ENCODE data around the gene RAPSN.
"Not testable (repeated sequence)": the region's sequence is repeated elsewhere in the genome, so short reads cannot be mapped to it uniquely, and the experiment has no call there.

The RAPSN gene

DNA sequence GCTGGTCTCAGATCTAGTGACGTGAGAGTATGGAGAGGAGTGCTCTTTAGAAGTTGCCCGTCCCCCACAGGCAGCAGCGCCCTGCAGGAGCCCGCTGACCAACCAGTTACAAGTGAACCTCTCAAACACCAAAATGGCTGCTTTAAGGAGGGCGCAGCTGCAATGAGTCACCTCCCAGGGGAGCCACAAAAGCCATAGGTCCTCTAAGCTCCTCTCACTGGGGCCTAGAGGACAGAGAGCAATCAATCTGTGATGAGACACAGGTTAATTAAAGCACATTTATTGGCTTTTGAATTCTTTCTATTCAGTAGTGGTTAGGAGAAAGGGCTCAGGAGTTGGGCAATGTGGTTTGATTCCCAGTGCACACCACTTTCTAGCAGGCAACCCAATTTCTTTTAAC lies 15.5 kb upstream of the RAPSN start:
- FAIRE-seq: no peak

DNA sequence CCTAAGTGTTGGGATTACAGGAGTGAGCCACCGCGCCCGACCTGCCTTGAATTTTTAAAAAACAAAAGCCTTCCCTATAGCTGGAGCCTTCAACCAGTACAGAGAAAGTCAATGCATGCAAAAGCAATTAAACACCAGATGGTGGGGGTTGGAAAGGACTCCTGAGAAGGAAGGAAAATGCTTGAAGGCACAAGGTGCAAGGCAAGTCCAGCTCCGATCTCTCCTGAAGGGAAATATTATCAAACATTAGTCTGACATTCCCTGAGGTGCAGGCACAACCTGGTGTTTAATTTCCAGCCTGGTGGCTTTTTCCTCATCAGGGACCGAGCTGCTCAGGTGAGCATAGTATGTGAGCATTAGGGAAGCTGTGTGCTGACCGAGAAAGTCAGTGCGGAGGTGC lies 12.9 kb upstream of the RAPSN start:
- no peak for FAIRE-seq

- no peak for FAIRE-seq
Observed at GRCh38 chr11:47460571-47461235, 11.8 kb upstream of the RAPSN start.

DNA sequence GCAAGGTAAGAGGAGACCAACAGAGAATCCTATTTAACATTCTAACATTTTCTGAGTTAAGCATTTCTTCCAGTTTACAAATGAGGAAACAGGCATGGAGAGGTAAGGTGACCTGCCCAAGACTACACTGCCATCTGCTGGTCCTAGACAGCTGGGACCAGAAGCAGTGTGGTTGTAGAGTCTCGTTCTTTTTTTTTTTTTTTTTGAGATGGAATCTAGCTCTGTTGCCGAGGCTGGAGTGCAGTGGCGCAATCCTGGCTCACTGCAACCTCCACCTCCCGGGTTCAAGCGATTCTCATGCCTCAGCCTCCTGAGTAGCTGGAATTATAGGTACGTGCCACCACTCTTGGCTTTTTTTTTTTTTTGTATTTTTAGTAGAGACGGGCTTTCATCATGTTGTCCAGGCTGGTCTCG lies 5.3 kb upstream of the RAPSN start:
- not testable (repeated sequence) for FAIRE-seq

DNA sequence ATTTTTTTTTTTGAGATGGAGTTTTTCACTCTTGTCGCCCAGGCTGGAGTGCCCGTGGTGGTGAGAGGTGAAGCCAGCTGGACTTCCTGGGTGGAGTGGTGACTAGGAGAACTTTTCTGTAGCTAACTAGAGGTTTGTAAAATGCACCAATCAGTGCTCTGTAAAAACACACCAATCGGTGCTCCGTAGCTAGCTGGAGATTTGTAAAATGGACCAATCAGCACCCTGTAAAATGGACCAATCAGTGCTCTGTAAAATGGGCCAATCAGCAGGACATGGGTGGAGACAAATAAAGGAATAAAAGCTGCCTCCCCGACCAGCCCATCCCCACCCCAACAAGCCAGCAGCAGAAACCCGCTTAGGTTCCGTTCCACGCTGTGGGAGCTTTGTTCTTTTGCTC lies 4.4 kb upstream of the RAPSN start:
- no peak for FAIRE-seq

- FAIRE-seq: no peak
Observed at GRCh38 chr11:47451990-47452389, 3.1 kb upstream of the RAPSN start.

DNA sequence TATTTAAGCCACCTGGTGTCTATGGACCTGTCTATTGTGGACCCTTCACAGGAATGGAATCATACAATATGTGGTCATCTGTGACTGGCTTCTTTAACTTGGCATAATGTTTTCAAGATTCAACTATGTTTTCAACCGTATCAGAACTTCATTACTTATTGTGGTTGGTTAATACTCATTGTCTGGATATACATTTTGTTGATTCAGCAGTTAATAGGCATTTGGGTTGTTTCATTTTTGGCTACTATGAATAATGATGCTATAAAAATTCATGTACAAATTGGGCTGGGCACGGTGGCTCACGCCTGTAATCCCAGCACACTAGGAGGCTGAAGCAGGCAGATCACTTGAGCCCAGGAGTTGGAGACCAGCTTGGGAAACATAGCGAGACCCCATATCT lies 2.5 kb upstream of the RAPSN start:
- no peak for FAIRE-seq

DNA sequence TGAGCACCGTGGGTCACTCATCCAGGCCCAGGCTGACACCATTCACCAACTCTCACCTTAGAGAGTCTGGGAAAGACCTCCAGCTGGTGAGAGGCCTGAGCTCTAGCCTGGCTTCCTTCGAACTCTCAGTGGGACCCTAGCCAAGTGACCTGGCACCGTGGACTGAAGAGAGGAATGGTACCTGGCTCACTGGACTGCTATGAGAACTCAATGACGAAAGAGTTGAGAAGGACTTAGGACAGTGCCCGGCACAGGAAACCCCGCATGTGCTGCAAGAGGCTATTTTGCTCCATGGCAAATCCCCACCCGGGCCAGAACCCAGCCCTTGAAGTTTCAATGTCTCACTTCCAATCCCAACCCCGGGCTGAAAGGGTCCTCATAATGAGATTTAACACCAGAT lies 605 bp upstream of the RAPSN start:
- FAIRE-seq: no peak

GRCh38 chr11:47447906-47448305 lies 1.0 kb downstream of the RAPSN start:
- FAIRE-seq: no peak

GRCh38 chr11:47446833-47447232 lies 2.1 kb downstream of the RAPSN start:
- FAIRE-seq: no peak

- no peak for FAIRE-seq
Observed at GRCh38 chr11:47445840-47446239, 3.1 kb downstream of the RAPSN start.

- FAIRE-seq: no peak
Observed at GRCh38 chr11:47443817-47444216, 5.1 kb downstream of the RAPSN start.

DNA sequence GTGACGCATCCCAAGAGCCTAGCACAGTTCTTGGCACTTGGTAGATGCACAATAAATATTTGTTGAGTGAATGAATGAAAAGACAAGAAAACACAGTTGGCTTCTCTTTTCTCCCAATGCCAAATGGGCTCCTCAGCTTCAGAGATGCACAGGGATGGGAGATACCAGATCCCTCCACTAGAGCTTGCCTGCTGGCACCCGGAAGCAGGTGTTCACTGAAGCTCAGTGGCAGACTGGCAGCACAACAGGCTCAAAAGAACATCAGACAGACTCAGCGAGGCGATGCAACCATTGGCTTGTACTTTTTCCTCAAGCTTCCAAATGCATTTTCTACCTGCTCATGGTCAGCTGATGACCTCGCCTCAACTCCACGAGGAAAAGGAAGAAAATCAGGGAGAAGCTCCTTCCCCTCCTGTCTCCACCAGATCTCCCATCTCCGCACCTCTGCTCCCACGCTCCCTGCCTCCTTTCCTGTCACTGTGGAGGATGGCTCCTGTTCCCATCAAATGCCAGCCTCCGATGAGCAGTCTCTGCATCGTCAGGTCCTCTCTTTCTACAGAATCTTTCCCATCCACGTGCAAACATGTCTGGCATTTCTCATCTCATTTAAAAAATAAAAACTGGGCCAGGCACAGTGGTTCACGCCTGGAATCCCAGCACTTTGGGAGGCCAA lies 5.8 kb downstream of the RAPSN start:
- no peak for FAIRE-seq

DNA sequence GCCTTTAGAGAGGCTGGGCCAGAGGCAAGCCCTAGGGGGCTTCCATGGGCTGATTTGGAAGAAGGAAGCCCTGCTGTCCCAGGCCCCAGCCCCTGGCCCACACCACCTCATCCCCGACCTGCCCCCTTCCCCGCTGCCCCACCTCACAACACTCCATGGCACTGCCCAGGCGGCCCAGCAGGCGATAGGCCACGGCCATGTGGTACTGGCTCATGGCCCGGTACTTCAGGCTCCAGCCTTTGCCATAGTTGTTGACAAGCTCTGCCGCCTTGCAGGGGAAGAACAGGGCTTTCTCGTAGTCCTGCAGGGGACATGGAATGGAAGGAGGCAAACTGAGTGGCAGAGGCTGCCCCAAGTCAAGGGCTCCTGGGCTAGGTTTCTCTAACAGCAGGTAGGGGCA lies 6.4 kb downstream of the RAPSN start:
- no peak for FAIRE-seq

GRCh38 chr11:47441421-47441820 lies 7.5 kb downstream of the RAPSN start:
- no peak for FAIRE-seq

- FAIRE-seq: no peak
Observed at GRCh38 chr11:47440054-47440476, 8.9 kb downstream of the RAPSN start.

DNA sequence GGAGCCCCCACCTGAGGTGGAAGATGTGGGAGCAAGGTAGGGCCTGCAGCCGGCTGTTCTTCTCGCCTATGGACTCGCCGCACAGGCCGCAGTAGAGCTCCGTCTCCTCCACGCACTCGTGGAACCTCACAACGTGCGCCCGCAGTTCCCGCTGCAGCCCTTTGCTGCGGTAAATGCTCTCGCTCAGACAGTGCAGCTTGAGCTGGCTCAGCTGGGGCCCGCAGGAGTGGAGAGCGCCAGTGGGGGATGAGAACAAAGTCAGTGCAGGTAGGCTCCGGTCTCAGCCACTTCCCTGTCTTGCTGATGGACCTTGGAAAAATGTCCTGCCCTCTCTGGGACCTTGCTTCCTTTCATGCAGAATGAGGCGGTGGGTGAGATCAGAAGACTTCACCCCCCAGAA lies 10.2 kb downstream of the RAPSN start:
- FAIRE-seq: no peak

DNA sequence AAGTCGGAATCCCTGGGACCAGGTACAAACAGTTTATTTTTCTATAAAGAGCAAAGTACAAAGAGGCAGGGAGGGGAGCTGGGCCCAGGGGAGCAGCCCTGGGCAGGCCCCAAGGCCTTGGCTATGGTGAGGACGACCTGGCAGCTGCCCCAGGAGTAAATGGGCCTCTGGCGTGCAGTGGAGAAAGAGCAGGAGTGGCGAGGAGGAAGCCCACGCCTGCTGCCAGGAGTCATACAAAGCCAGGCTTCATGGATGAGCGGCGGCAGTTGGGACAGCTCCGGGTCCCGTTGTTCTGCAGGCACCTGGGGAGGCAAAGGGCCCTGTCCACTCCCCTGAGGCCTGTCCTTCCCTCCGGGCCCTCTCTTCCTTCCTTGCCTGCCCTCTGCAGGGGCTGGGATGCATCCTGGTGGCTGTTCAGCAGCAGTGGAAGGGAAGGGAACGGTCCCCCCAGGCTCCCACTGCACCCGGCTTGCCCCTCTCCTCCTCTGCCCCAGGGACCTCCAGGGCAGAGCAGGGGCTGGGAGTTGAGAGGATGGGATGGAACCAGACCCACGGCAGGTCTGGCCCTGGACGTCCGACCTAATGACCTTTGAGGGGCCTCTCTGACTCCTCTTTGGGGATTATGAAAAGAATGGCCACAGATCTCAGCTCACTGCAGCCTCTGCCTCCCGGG lies 11.1 kb downstream of the RAPSN start:
- no peak for FAIRE-seq

DNA sequence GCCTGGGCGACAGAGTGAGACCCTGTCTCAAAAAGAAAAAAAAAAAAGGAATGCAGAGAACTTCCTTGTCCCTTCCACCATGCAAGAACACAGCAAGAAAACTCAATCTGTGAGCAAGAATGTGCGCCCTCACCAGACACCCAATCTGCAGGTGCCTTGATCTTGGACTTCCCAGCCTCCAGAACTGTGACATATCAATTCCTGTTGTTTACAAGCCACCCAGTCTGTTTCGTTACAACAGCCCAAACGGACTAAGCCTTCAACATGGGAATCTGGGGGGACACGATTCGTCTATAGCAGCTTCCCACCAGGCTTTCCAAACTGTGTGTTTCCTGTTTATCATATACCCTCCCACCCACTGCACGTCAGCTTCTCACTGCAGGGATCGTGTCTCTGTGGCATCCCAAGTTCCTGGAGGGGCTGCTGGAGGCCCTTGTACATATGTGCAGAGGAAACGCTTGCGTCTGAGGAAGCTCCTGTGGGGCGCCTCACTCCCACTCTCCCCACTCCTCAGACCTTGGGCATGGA lies 11.7 kb downstream of the RAPSN start:
- no peak for FAIRE-seq

DNA sequence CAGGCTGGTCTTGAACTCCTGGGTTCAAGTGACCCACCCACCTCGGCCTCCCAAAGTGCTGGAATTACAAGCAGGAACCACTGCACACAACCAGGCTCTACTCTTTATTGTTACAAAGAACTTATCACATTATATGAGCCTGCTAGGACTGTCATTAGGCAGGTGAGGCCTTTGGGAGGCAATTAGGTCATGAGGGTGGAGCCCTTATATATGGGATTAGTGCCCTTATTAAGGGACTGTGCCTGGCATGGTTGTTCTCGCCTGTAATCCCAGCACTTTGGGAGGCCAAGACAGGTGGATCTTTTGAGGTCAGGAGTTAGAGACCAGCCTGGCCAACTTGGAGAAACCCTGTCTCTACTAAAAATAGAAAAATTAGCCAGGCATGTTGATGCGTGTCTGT lies 12.2 kb downstream of the RAPSN start:
- FAIRE-seq: no peak

GRCh38 chr11:47435687-47436086 lies 13.2 kb downstream of the RAPSN start:
- no peak for FAIRE-seq

DNA sequence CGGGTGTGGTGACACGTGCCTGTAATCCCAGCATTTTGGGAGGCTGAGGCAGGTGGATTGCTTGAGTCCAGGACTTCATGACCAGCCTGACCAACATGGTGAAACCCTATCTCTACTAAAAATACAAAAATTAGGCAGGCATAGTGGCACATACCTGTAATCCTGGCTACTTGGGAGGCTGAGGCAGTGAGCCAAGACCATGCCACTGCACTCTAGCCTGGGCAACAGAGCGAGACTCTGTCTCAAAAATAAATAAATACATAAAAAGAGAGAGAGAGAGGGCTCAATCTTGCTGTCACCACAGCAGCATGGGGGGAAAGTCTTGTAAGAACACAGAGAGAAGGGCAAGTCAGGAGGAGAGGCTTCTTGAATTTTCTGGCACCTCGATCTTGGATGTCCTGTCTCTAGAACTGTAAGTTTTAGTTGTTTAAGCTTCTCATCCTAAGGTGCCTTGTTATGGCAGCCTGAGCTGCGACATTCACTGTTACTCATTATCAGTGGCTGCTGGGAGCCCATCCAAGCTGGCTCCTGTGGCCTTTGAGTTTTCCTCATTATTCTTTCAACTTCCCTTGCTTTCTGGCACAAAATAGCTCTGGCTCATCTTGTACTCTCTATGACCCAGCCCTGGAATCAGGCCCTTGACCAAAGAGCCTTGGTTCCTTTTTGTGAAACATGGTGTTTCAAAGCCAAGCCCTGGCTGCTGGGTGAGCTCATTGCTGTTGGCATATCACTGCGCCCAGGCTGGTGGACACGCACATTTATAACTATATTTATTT lies 14.7 kb downstream of the RAPSN start:
- FAIRE-seq: no peak

DNA sequence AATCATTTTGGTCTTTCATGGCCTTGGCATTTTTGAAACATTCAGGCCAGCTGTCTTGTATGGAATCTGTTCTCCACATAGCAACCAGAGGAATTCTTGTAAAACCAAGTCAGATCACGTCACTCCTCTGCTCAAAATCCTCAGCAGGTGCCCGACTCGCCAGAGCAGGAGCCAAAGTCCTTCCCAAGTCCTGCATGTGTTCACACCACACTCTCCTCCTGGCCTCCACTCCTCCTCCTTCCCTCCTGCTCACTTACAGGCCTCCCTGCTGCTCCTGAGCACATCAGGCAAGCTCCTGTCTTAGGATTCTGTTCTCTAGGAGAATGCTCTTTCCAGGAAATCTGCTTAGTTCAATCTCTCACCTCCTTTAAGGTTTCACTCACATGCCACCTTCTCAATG lies 15.8 kb downstream of the RAPSN start:
- FAIRE-seq: no peak

Measured in islet of Langerhans (tissue), 1 donor.